ENCODE data around the gene ARHGEF7.

ARHGEF7 gene

DNA sequence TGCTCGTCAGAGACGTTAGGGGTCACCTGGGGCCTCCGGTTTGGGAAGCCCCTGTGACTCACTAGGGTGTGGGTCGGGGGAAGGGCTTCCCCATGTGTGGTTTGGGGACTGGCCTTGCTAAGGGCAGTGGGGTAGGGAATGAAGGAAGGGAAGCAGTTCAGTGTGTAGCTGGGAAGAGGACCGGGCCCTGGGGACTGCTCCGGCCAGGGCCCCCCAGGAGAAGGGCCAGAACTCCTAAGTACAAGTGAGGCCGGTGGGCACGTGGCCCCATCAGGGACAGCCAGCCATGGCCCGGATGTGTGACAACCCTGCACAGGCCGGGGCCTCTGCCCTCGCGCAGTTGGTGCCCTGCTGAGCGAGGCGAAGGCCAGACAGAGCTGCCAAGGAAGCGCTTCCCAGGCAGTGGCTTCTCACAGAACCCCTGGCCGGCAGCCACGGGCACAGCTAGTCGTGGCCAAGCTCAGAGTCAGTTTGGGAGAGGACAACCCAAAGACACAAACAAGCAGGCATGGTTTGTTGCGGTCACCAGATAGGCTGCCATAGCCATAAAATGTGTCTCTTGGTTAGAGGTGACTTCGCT, 231.1 kb downstream of the ARHGEF7 start:
- DNase-seq (ENCODE audit: low read depth in 2 of 2), result no peak

DNA sequence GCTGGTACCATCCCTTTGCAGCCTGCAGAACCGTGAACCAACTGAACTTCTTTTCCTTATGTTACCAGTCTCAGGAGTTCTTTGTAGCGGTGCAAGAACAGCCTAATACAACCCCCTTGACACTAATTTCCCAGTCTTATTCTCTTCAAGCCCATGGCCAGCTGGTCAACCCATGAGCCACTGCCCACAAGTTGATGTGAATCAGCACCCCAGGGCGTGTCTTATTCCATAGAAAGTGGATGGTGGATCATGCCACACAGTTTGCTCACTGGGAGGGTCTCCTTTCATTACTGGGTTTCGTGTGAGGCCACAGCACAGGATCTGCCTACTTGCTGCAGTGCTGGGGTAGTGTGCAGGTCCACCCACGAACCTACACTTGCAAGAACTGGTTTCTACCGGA, 232.3 kb downstream of the ARHGEF7 start:
- no peak for DNase-seq (ENCODE audit: low read depth in 2 of 2)

DNA sequence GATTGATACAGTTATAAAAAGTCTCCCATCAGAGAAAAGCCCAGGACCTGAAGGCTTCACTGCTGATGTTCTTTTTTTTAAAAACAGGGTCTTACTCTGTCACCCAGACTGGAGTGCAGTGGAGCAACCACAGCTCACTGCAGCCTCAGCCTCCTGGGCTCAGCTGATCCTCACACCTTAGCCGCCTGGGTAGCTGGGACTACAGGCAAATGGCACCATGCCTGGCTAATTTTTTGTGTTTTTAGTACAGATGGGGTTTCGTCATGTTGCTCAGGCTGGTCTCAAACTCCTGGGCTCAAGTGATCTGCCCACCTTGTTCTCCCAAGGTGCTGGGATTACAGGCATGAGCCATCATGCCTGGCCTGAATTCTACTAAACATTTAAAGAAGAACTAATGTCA, 238.4 kb downstream of the ARHGEF7 start:
- no peak for DNase-seq (ENCODE audit: low read depth in 2 of 2)

DNA sequence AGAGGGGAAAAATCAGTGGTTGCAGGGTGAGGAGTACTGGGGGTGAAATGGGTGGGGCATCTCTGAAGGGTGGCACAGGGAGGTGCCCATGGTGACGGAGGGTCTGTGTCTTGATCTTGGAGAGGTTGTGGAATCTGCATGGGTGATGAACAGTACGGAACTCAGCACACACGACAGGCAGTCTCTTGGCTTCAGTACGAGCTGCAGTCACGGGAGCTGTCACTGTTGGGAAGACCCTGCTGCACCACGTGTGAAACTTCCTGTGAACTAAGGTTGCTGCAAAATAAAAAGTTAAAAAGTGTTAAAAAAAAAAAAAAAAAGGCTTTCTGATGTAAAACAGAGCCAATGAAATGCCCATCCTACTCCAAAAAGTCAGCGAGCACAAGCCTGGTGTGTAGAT, 239.7 kb downstream of the ARHGEF7 start:
- DNase-seq (ENCODE audit: low read depth in 2 of 2), result no peak

Data from fibroblast of skin of left biceps (primary cell).